ENCODE data around the gene AP1AR.

Gene AP1AR

GRCh38 chr4:112185334-112185733 is 46.3 kb upstream of the AP1AR start:
- no peaks in the 10 kb centered on the region for H3K9me2 ChIP-seq (replicated peaks; ENCODE audit: insufficient read depth, low read length)
- no peaks in the 10 kb centered on the region for H3K27me3 ChIP-seq (ENCODE audit: low read length)
- no peaks in the 10 kb centered on the region for H4K20me1 ChIP-seq (ENCODE audit: low read depth, low read length)
- H3K4me2 ChIP-seq (ENCODE audit: low read depth, low read length, poor library complexity, severe bottlenecking) = no peak overlapping the region
- H3K9me3 ChIP-seq (ENCODE audit: insufficient read depth, low read length) = no peaks in the 10 kb centered on the region
- no peaks in the 10 kb centered on the region for H3K79me2 ChIP-seq (ENCODE audit: insufficient read depth, low read length)
- no peak for TF ChIP-seq EZH2phosphoT487 (conservative IDR thresholded peaks at IDR 0.05; ENCODE audit: low read length)
- H3K9ac ChIP-seq (ENCODE audit: low read length) = no peak overlapping the region
- H2AFZ ChIP-seq (ENCODE audit: low read depth, low read length, severe bottlenecking) = no peak overlapping the region
- no peak overlapping the region for H3K27ac ChIP-seq (ENCODE audit: low read depth, low read length)
- no peaks in the 10 kb centered on the region for H3F3A ChIP-seq (ENCODE audit: insufficient read depth)
- no peaks in the 10 kb centered on the region for H3K36me3 ChIP-seq (ENCODE audit: low read length)
- no peak overlapping the region for H3K4me3 ChIP-seq (ENCODE audit: insufficient read depth, low read length, poor library complexity, severe bottlenecking)

DNA sequence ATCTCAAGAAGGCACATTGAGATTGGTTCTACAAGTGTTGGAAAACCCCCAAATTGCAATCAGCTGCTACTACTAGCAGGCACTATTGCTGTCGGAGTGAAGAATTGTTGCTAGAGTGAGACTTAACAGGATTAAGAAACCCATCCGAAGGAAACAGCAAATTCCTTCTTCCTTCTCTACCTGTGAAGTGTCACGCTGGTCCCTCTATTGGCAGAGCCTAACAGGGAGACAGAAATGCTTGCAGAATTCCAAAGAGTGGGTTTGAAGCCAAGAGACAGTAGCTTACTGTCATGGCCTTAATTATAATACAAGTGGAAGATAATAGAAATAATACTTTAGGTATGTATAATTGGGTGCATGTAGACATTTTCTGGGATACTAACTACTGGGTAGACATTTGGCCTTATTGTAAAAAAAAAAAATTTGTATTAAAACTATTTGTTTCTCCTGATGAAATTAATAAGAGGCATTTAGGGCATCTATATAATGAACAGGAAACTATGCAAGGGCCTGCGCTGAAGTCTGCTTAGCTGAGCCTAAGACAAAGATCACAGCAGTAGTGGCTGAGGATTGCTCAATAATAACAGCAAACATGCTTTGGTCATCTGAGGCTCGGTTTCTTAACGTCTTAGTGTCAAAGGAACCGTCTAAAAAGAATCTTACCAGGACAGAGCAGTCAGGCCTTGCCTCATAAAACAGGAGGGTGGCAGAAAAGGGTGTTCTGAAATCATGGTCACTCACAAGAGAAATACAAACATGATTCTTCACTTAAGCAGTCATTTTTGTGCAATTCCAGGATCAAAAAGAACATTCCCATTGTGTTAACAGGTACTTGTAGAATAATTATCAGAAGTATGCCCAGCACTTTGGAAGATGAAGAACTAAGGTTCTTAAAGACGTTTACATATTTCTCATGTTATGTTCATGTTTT is 45.6 kb upstream of the AP1AR start:
- Histone ChIP-seq H3K27ac (ENCODE audit: low read depth, low read length) (no peak overlapping the region), H3K4me3 (ENCODE audit: insufficient read depth, low read length, poor library complexity, severe bottlenecking) (no peak overlapping the region), H2AFZ (ENCODE audit: low read depth, low read length, severe bottlenecking) (no peak overlapping the region), H3K9me3 (ENCODE audit: insufficient read depth, low read length) (no peaks in the 10 kb centered on the region), H3F3A (ENCODE audit: insufficient read depth) (no peaks in the 10 kb centered on the region), H3K79me2 (ENCODE audit: insufficient read depth, low read length) (no peaks in the 10 kb centered on the region), H3K4me2 (ENCODE audit: low read depth, low read length, poor library complexity, severe bottlenecking) (no peak overlapping the region), H3K9ac (ENCODE audit: low read length) (no peak overlapping the region), H3K9me2 (replicated peaks; ENCODE audit: insufficient read depth, low read length) (no peaks in the 10 kb centered on the region), H4K20me1 (ENCODE audit: low read depth, low read length) (no peaks in the 10 kb centered on the region), H3K27me3 (ENCODE audit: low read length) (no peaks in the 10 kb centered on the region), H3K36me3 (ENCODE audit: low read length) (no peaks in the 10 kb centered on the region)
- no peak for TF ChIP-seq EZH2phosphoT487 (conservative IDR thresholded peaks at IDR 0.05; ENCODE audit: low read length)
- TF ChIP-seq CTCF (IDR thresholded peaks at IDR 0.05; ENCODE audit: insufficient read depth, low read length, poor library complexity, severe bottlenecking) = no peak

GRCh38 chr4:112189754-112190153 is 41.8 kb upstream of the AP1AR start:
- H3K27ac ChIP-seq (ENCODE audit: low read depth, low read length) = no peak overlapping the region
- H3K9me3 ChIP-seq (ENCODE audit: insufficient read depth, low read length) = no peaks in the 10 kb centered on the region
- no peaks in the 10 kb centered on the region for H3K9me2 ChIP-seq (replicated peaks; ENCODE audit: insufficient read depth, low read length)
- no peak overlapping the region for H3K9ac ChIP-seq (ENCODE audit: low read length)
- no peak overlapping the region for H3K4me3 ChIP-seq (ENCODE audit: insufficient read depth, low read length, poor library complexity, severe bottlenecking)
- H3F3A ChIP-seq (ENCODE audit: insufficient read depth) = no peaks in the 10 kb centered on the region
- H3K36me3 ChIP-seq (ENCODE audit: low read length) = no peaks in the 10 kb centered on the region
- H3K79me2 ChIP-seq (ENCODE audit: insufficient read depth, low read length) = no peaks in the 10 kb centered on the region
- H4K20me1 ChIP-seq (ENCODE audit: low read depth, low read length) = no peaks in the 10 kb centered on the region
- H2AFZ ChIP-seq (ENCODE audit: low read depth, low read length, severe bottlenecking) = no peak overlapping the region
- no peak overlapping the region for H3K4me2 ChIP-seq (ENCODE audit: low read depth, low read length, poor library complexity, severe bottlenecking)
- H3K27me3 ChIP-seq (ENCODE audit: low read length) = no peaks in the 10 kb centered on the region
- TF ChIP-seq CTCF (IDR thresholded peaks at IDR 0.05; ENCODE audit: insufficient read depth, low read length, poor library complexity, severe bottlenecking) (no peak), EZH2phosphoT487 (conservative IDR thresholded peaks at IDR 0.05; ENCODE audit: low read length) (no peak)

DNA sequence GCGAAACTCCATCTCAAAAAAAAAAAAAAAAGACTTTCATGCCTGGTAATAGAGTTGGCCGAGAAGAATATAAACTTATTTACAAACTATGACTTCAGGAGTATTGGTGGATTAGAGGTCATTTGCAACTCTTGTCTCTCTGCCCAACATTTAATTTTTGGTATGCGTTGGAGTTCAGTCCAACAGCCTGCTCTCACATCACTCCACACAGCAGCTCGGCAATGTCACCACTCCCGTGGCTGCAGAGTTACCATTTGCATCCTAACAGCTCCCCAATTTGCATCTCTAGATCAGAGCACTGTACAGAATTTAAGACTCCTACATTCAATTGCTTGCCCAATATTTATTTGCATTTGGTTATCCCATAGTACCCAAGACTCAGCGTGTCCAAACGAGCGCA is 40.9 kb upstream of the AP1AR start:
- Histone ChIP-seq H3K4me2 (ENCODE audit: low read depth, low read length, poor library complexity, severe bottlenecking) (no peak overlapping the region), H3K36me3 (ENCODE audit: low read length) (no peaks in the 10 kb centered on the region), H3K9ac (ENCODE audit: low read length) (no peak overlapping the region), H3F3A (ENCODE audit: insufficient read depth) (no peaks in the 10 kb centered on the region), H3K27ac (ENCODE audit: low read depth, low read length) (no peak overlapping the region), H3K79me2 (ENCODE audit: insufficient read depth, low read length) (no peaks in the 10 kb centered on the region), H3K27me3 (ENCODE audit: low read length) (no peaks in the 10 kb centered on the region), H3K9me2 (replicated peaks; ENCODE audit: insufficient read depth, low read length) (no peaks in the 10 kb centered on the region), H2AFZ (ENCODE audit: low read depth, low read length, severe bottlenecking) (no peak overlapping the region), H4K20me1 (ENCODE audit: low read depth, low read length) (no peaks in the 10 kb centered on the region), H3K9me3 (ENCODE audit: insufficient read depth, low read length) (no peaks in the 10 kb centered on the region), H3K4me3 (ENCODE audit: insufficient read depth, low read length, poor library complexity, severe bottlenecking) (no peak overlapping the region)
- TF ChIP-seq CTCF (IDR thresholded peaks at IDR 0.05; ENCODE audit: insufficient read depth, low read length, poor library complexity, severe bottlenecking) (no peak), EZH2phosphoT487 (conservative IDR thresholded peaks at IDR 0.05; ENCODE audit: low read length) (no peak)

Data from SU-DHL-6 (cell line).